Ascending aorta (tissue), 2 donors: Measurements from ENCODE around the gene ZNF513. TPM values are rescaled to one million over a fixed set of nuclear protein-coding genes. Genes with fewer than 3 reads are reported as not detected.
"Not testable (repeated sequence)": the region's sequence is repeated elsewhere in the genome, so short reads cannot be mapped to it uniquely, and the experiment has no call there.

Experiments used
- DNase-seq, 2 donors: peaks; one replicate each; pipeline ENCODE4 v3.0.0-alpha.2; 2019; ENCODE audit warnings: low spot score in 2 of 2
- H3K27ac ChIP-seq, 2 donors: fragments of 200-600 bp; sonication (generic); one replicate each; pipeline ENCODE4 v1.5.1; 2016 to 2017; ENCODE audit warnings: mild to moderate bottlenecking in 1 of 2
- H3K27me3 ChIP-seq: fragments of 200-600 bp; sonication (generic); one replicate; pipeline ENCODE4 v1.5.1; 2017
- H3K36me3 ChIP-seq, 2 donors: fragments of 200-600 bp; sonication (generic); one replicate each; pipeline ENCODE4 v1.5.1; 2016
- H3K4me1 ChIP-seq, 2 donors: fragments of 200-600 bp; sonication (generic); one replicate each; pipeline ENCODE4 v1.5.1; 2016 to 2017; ENCODE audit warnings: mild to moderate bottlenecking in 1 of 2
- H3K4me3 ChIP-seq, 2 donors: fragments of 200-600 bp; sonication (generic); one replicate each; pipeline ENCODE4 v1.5.1; 2016 to 2017; ENCODE audit warnings: mild to moderate bottlenecking in 1 of 2
- H3K9me3 ChIP-seq, 2 donors: fragments of 200-600 bp; sonication (generic); one replicate each; pipeline ENCODE4 v1.5.1; 2016
- CTCF ChIP-seq, 3 experiments: fragments of 200-600 bp in 2 of 3; fragments of 450-650 bp in 1 of 3; sonication (generic) in 2 of 3; IDR thresholded peaks; one replicate each; pipeline ENCODE4 v1.5.1; 2016 to 2019; ENCODE audit warnings: antibody characterized with exemption in 3 of 3, mild to moderate bottlenecking in 1 of 3, moderate library complexity in 1 of 3
- intact Hi-C: fragments of 100-400 bp; cut with DNase I; formaldehyde crosslinking; loops from one replicate; pipeline ENCODE4 v1.15.1; 2023
- total RNA-seq: library from RNA; depleted of rRNA; stranded (reverse); fragments of >200 nt; gene quantifications from one replicate; pipeline ENCODE4 v1.1.0, GENCODE V29; 2016

The ZNF513 gene
- total RNA-seq, 1 donor from 2014 or later: 17.7 TPM

- H3K36me3 ChIP-seq: peaks cover 0 to 6% of the 10 kb centered on the region in 2 donors
- H3K27me3 ChIP-seq: no peaks in the 10 kb centered on the region
- no peak overlapping the region for H3K27ac ChIP-seq
- H3K4me1 ChIP-seq: peaks cover 8 to 23% of the 10 kb centered on the region in 2 donors
- no peak for DNase-seq
- H3K4me3 ChIP-seq: no peak overlapping the region
- TF ChIP-seq CTCF (IDR thresholded peaks at IDR 0.05): no peak
- intact Hi-C loops: loop anchor here (10.0 kb wide), 1 partner anchor 140 kb away; the partner anchor contains the start of genes ATRAID, CAD and SLC5A6
- H3K9me3 ChIP-seq: no peaks in the 10 kb centered on the region
Measured at GRCh38 chr2:27354597-27354927, 26.0 kb downstream of the ZNF513 start.

- Histone ChIP-seq H3K36me3 (peaks cover 0 to 6% of the 10 kb centered on the region in 2 donors), H3K4me1 (peaks cover 8 to 23% of the 10 kb centered on the region in 2 donors)
Measured at GRCh38 chr2:27353762-27354596, 26.6 kb downstream of the ZNF513 start.

GRCh38 chr2:27353386-27353761 lies 27.2 kb downstream of the ZNF513 start:
- intact Hi-C loops: loop anchor here (10.0 kb wide), 1 partner anchor 139 kb away; the partner anchor contains the start of genes ATRAID, CAD and SLC5A6
- H3K36me3 ChIP-seq, H3K27me3 ChIP-seq, H3K9me3 ChIP-seq, DNase-seq, H3K27ac ChIP-seq, H3K4me3 ChIP-seq: not testable (repeated sequence)
- H3K4me1 ChIP-seq: peaks cover 8 to 22% of the 10 kb centered on the region in 2 donors

More at GRCh38 chr2:27353762-27354596, 26.6 kb downstream of the ZNF513 start:
- Histone ChIP-seq H3K27ac (no peak overlapping the region), H3K27me3 (no peaks in the 10 kb centered on the region), H3K4me3 (no peak overlapping the region), H3K9me3 (no peaks in the 10 kb centered on the region)
- no peak for DNase-seq
- intact Hi-C loops: loop anchor here (10.0 kb wide), 1 partner anchor 139 kb away; the partner anchor contains the start of genes ATRAID, CAD and SLC5A6
- no peak for TF ChIP-seq CTCF (IDR thresholded peaks at IDR 0.05)

- intact Hi-C loops: loop anchor here (10.0 kb wide), 1 partner anchor 137 kb away; the partner anchor contains the start of genes ATRAID, CAD and SLC5A6
- H3K27ac ChIP-seq: no peak overlapping the region
- no peaks in the 10 kb centered on the region for H3K27me3 ChIP-seq
- no peak for TF ChIP-seq CTCF (IDR thresholded peaks at IDR 0.05)
- no peaks in the 10 kb centered on the region for H3K9me3 ChIP-seq
- peaks cover 5 to 6% of the 10 kb centered on the region in 2 donors for H3K36me3 ChIP-seq
- DNase-seq: no peak
- H3K4me1 ChIP-seq: peaks cover 0 to 11% of the 10 kb centered on the region in 2 donors
- H3K4me3 ChIP-seq: no peak overlapping the region
Measured at GRCh38 chr2:27351802-27352598, 28.5 kb downstream of the ZNF513 start.

- no peaks in the 10 kb centered on the region for H3K27me3 ChIP-seq
- DNase-seq: no peak
- H3K36me3 ChIP-seq: peaks cover 5 to 6% of the 10 kb centered on the region in 2 donors
- no peak overlapping the region for H3K27ac ChIP-seq
- no peaks in the 10 kb centered on the region for H3K9me3 ChIP-seq
- intact Hi-C loops: loop anchor here (10.0 kb wide), 1 partner anchor 135 kb away; the partner anchor contains the start of genes ATRAID, CAD and SLC5A6
- TF ChIP-seq CTCF (IDR thresholded peaks at IDR 0.05): no peak
- H3K4me1 ChIP-seq: peaks cover 0 to 2% of the 10 kb centered on the region in 2 donors
- H3K4me3 ChIP-seq: no peak overlapping the region
Measured at GRCh38 chr2:27350106-27350693, 30.3 kb downstream of the ZNF513 start.
